ENCODE measurements around the gene APOL2. TPM values are rescaled to one million over a fixed set of nuclear protein-coding genes. Genes with fewer than 3 reads are reported as not detected.
A peak's percentile ranks its signal among the peaks of the same experiment; 100 is the strongest.

Gene APOL2
- total RNA-seq, 4 donors from 2014 or later: 15.6 to 96.2 (median 60.3) TPM

GRCh38 chr22:36199001-36199551, 40.3 kb downstream of the APOL2 start:
- no peak overlapping the region for H3K4me3 ChIP-seq
- H3K4me1 ChIP-seq: peaks cover 5 to 12% of the 10 kb centered on the region in 2 donors
- intact Hi-C loops (cut with DNase I; ENCODE audit: low total_unique reads): no loop called here
- no peaks in the 10 kb centered on the region for H3K9me3 ChIP-seq
- DNase-seq: no peak
- H3K27ac ChIP-seq: peak overlapping the region in 1 of 2 donors; percentile 81
- H3K27me3 ChIP-seq: no peaks in the 10 kb centered on the region
- no peaks in the 10 kb centered on the region for H3K36me3 ChIP-seq
- TF ChIP-seq CTCF (IDR thresholded peaks at IDR 0.05) (no peak), POLR2A (IDR thresholded peaks at IDR 0.05) (no peak)

GRCh38 chr22:36198536-36198935, 40.8 kb downstream of the APOL2 start:
- Histone ChIP-seq H3K27ac (peak overlapping the region in 1 of 2 donors; percentile 81), H3K27me3 (no peaks in the 10 kb centered on the region), H3K4me1 (peaks cover 5 to 12% of the 10 kb centered on the region in 2 donors), H3K9me3 (no peaks in the 10 kb centered on the region), H3K36me3 (no peaks in the 10 kb centered on the region), H3K4me3 (no peak overlapping the region)
- DNase-seq: no peak
- no peak for TF ChIP-seq CTCF (IDR thresholded peaks at IDR 0.05)
- no peak for TF ChIP-seq POLR2A (IDR thresholded peaks at IDR 0.05)
- intact Hi-C loops (cut with DNase I; ENCODE audit: low total_unique reads): no loop called here

- no peak overlapping the region for H3K4me3 ChIP-seq
- intact Hi-C loops (cut with DNase I; ENCODE audit: low total_unique reads): no loop called here
- peak overlapping the region; percentile 61 to 81 for H3K27ac ChIP-seq
- no peaks in the 10 kb centered on the region for H3K36me3 ChIP-seq
- H3K9me3 ChIP-seq: no peaks in the 10 kb centered on the region
- H3K4me1 ChIP-seq: peaks cover 5 to 12% of the 10 kb centered on the region in 2 donors
- no peak for TF ChIP-seq CTCF (IDR thresholded peaks at IDR 0.05)
- no peak for TF ChIP-seq POLR2A (IDR thresholded peaks at IDR 0.05)
- DNase-seq: peak in 1 of 2 donors; percentile 39
- no peaks in the 10 kb centered on the region for H3K27me3 ChIP-seq
These were observed 41.7 kb downstream of the APOL2 start for GRCh38 chr22:36197514-36198146.

- no peak overlapping the region for H3K4me3 ChIP-seq
- intact Hi-C loops (cut with DNase I; ENCODE audit: low total_unique reads): no loop called here
- H3K27me3 ChIP-seq: no peaks in the 10 kb centered on the region
- no peaks in the 10 kb centered on the region for H3K9me3 ChIP-seq
- peaks cover 5 to 12% of the 10 kb centered on the region in 2 donors for H3K4me1 ChIP-seq
- peak; percentile 85 for DNase-seq
- TF ChIP-seq CTCF (IDR thresholded peaks at IDR 0.05): no peak
- no peak for TF ChIP-seq POLR2A (IDR thresholded peaks at IDR 0.05)
- peak overlapping the region; percentile 61 to 81 for H3K27ac ChIP-seq
- no peaks in the 10 kb centered on the region for H3K36me3 ChIP-seq
These were observed 42.3 kb downstream of the APOL2 start for GRCh38 chr22:36197065-36197440.

GRCh38 chr22:36196254-36197064, 42.9 kb downstream of the APOL2 start:
- intact Hi-C loops (cut with DNase I; ENCODE audit: low total_unique reads): no loop called here
- Histone ChIP-seq H3K4me3 (no peak overlapping the region), H3K36me3 (no peaks in the 10 kb centered on the region), H3K27me3 (no peaks in the 10 kb centered on the region), H3K4me1 (peaks cover 5 to 12% of the 10 kb centered on the region in 2 donors), H3K27ac (peak overlapping the region; percentile 61 to 81), H3K9me3 (no peaks in the 10 kb centered on the region)
- no peak for TF ChIP-seq POLR2A (IDR thresholded peaks at IDR 0.05)
- TF ChIP-seq CTCF (IDR thresholded peaks at IDR 0.05): no peak
- DNase-seq: no peak

All from uterus (tissue), 4 donors.